K562 (cell line): ENCODE measurements around the gene F12. TPM values are rescaled to one million over a fixed set of nuclear protein-coding genes. Genes with fewer than 3 reads are reported as not detected.

ENCODE experiments used
- AFF1 ChIP-seq, 2 experiments: fragments of 450-650 bp; IDR thresholded peaks; 2 replicates each; pipeline ENCODE4 v1.6.1; 2018; ENCODE audit warnings: mild to moderate bottlenecking in 2 of 2, low read depth in 1 of 2; ENCODE audit not compliant: partially characterized antibody in 2 of 2
- KDM4B ChIP-seq, 2 experiments: fragments of 450-650 bp in 1 of 2; sonication (generic) in 1 of 2; IDR thresholded peaks; 2 replicates each; pipeline ENCODE4 v1.6.1; 2016 to 2017; ENCODE audit warnings: borderline replicate concordance in 2 of 2, antibody characterized with exemption in 1 of 2, low read depth in 1 of 2, mild to moderate bottlenecking in 1 of 2
- LEF1 ChIP-seq: fragments of 450-650 bp; IDR thresholded peaks from 2 replicates; pipeline ENCODE4 v1.6.1; 2016; ENCODE audit warnings: mild to moderate bottlenecking
- NFE2 ChIP-seq: IDR thresholded peaks from 2 replicates; pipeline ENCODE4 v1.6.1; 2014; ENCODE audit warnings: antibody characterized with exemption, low read depth
- OTX1 ChIP-seq: fragments of 450-650 bp; formaldehyde crosslinking; IDR thresholded peaks from 2 replicates; pipeline ENCODE4 v1.4.0; 2022; ENCODE audit warnings: mild to moderate bottlenecking
- PHTF2 ChIP-seq: fragments of 250-450 bp; sonication (Bioruptor Pico); IDR thresholded peaks from 2 replicates; pipeline ENCODE4 v1.5.0; 2021; ENCODE audit warnings: mild to moderate bottlenecking
- SMAD3 ChIP-seq: fragments of 450-650 bp; formaldehyde crosslinking; conservative IDR thresholded peaks from 2 replicates; pipeline ENCODE4 v1.4.0; 2020; ENCODE audit warnings: mild to moderate bottlenecking
- SUPT5H ChIP-seq: fragments of 450-650 bp; IDR thresholded peaks from 2 replicates; pipeline ENCODE4 v1.6.1; 2016
- TCFL5 ChIP-seq: fragments of 250-450 bp; sonication (Bioruptor Pico); conservative IDR thresholded peaks from 2 replicates; pipeline ENCODE4 v1.6.1; 2021; ENCODE audit warnings: mild to moderate bottlenecking, moderate library complexity, matching md5 sums
- ZKSCAN1 ChIP-seq: fragments of 150-350 bp; IDR thresholded peaks from 2 replicates; pipeline ENCODE4 v1.6.1; 2016; ENCODE audit warnings: low read depth, low read length
- ZNF444 ChIP-seq: fragments of 250-450 bp; sonication (Bioruptor Pico); IDR thresholded peaks from 2 replicates; pipeline ENCODE4 v1.4.0; 2020; ENCODE audit warnings: mild to moderate bottlenecking, moderate library complexity
- ZNF507 ChIP-seq: conservative IDR thresholded peaks from 2 replicates; pipeline ENCODE4 v1.6.1; 2017; ENCODE audit warnings: missing genetic modification characterization, missing compliant biosample characterization
- ZNF583 ChIP-seq: fragments of 250-450 bp; sonication (Bioruptor Pico); IDR thresholded peaks from 2 replicates; pipeline ENCODE4 v1.4.0; 2020
- polyA plus RNA-seq, 8 experiments: library from polyadenylated mRNA; depleted of rRNA in 4 of 8; stranded (reverse) in 5 of 8; unstranded in 3 of 8; fragments of >200 nt; fragmentation: Nextera tagmentation in 2 of 8; fragmentation: Illumina TruSeq in 1 of 8; extraction: Ambion mirVana in 2 of 8; extraction: Trizol in 1 of 8; gene quantifications; 2 replicates each; pipeline versions ENCODE4 v1.2.1 to v1.2.3, GENCODE V29; 2011 to 2014; ENCODE audit warnings: inconsistent platforms in 1 of 8, missing spikeins in 1 of 8
- total RNA-seq, 7 experiments: library from RNA; depleted of rRNA in 6 of 7; stranded (reverse); fragments of >200 nt in 6 of 7; fragmentation: Illumina TruSeq in 2 of 7; extraction: Trizol in 2 of 7; gene quantifications; 2 replicates each; pipeline versions ENCODE4 v1.2.1 to v1.2.3, GENCODE V29; 2011 to 2021; ENCODE audit warnings: low replicate concordance in 1 of 7
- TF ChIP-seq, protein P1 (sequence below): fragments of 250-450 bp; sonication (Bioruptor Pico); IDR thresholded peaks from 2 replicates; pipeline ENCODE4 v1.4.0; 2020; ENCODE audit warnings: mild to moderate bottlenecking, moderate library complexity, borderline replicate concordance
- TF ChIP-seq, protein P2 (sequence below), 3 experiments: fragments of 200-800 bp in 1 of 3; fragments of 250-450 bp in 1 of 3; fragments of 450-650 bp in 1 of 3; sonication (Bioruptor Pico) in 1 of 3; sonication (Bioruptor generic) in 1 of 3; formaldehyde crosslinking in 1 of 3; IDR thresholded peaks; 2 replicates each; pipeline versions ENCODE4 v1.6.1 to v1.8.0; 2016 to 2022; ENCODE audit warnings: mild to moderate bottlenecking in 2 of 3, missing genetic modification characterization in 2 of 3, missing compliant biosample characterization in 1 of 3, moderate library complexity in 1 of 3
- TF ChIP-seq, protein P3 (sequence below): sonication (generic); formaldehyde crosslinking; IDR thresholded peaks from 2 replicates; pipeline ENCODE4 v1.8.0; 2022; ENCODE audit warnings: missing genetic modification reagents, mild to moderate bottlenecking, borderline replicate concordance

Gene F12
- total and polyA plus RNA-seq, 9 of the 15 experiments (the other 6 are each of a cell fraction or from before 2014, with no cell fraction given), result 0.59 to 18.3 (median 3.6) TPM

- TF ChIP-seq, protein P1, sequence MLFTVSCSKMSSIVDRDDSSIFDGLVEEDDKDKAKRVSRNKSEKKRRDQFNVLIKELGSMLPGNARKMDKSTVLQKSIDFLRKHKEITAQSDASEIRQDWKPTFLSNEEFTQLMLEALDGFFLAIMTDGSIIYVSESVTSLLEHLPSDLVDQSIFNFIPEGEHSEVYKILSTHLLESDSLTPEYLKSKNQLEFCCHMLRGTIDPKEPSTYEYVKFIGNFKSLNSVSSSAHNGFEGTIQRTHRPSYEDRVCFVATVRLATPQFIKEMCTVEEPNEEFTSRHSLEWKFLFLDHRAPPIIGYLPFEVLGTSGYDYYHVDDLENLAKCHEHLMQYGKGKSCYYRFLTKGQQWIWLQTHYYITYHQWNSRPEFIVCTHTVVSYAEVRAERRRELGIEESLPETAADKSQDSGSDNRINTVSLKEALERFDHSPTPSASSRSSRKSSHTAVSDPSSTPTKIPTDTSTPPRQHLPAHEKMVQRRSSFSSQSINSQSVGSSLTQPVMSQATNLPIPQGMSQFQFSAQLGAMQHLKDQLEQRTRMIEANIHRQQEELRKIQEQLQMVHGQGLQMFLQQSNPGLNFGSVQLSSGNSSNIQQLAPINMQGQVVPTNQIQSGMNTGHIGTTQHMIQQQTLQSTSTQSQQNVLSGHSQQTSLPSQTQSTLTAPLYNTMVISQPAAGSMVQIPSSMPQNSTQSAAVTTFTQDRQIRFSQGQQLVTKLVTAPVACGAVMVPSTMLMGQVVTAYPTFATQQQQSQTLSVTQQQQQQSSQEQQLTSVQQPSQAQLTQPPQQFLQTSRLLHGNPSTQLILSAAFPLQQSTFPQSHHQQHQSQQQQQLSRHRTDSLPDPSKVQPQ, result no peak
- TF ChIP-seq KDM4B (IDR thresholded peaks at IDR 0.05; ENCODE audit: borderline replicate concordance in 2 of 2, low read depth in 1 of 2) (no peak; a peak in 2 of 4 replicates), ZKSCAN1 (no peak), ZNF583 (CRISPR knock-in tag) (peak; percentile 75; the same call in 1 of the 2 replicates), NFE2 (no peak), LEF1 (no peak), TCFL5 (no peak), SMAD3 (no peak), OTX1 (CRISPR knock-in tag) (peak; percentile 74; the same call in 1 of the 2 replicates), PHTF2 (CRISPR knock-in tag) (peak; percentile 88; the same call in 1 of the 2 replicates), ZNF507 (tag) (no peak), SUPT5H (peak; percentile 85), AFF1 (IDR thresholded peaks at IDR 0.05; ENCODE audit: low read depth in 1 of 2, partially characterized antibody in 2 of 2) (no peak), ZNF444 (CRISPR knock-in tag) (no peak)
- TF ChIP-seq, protein P2, sequence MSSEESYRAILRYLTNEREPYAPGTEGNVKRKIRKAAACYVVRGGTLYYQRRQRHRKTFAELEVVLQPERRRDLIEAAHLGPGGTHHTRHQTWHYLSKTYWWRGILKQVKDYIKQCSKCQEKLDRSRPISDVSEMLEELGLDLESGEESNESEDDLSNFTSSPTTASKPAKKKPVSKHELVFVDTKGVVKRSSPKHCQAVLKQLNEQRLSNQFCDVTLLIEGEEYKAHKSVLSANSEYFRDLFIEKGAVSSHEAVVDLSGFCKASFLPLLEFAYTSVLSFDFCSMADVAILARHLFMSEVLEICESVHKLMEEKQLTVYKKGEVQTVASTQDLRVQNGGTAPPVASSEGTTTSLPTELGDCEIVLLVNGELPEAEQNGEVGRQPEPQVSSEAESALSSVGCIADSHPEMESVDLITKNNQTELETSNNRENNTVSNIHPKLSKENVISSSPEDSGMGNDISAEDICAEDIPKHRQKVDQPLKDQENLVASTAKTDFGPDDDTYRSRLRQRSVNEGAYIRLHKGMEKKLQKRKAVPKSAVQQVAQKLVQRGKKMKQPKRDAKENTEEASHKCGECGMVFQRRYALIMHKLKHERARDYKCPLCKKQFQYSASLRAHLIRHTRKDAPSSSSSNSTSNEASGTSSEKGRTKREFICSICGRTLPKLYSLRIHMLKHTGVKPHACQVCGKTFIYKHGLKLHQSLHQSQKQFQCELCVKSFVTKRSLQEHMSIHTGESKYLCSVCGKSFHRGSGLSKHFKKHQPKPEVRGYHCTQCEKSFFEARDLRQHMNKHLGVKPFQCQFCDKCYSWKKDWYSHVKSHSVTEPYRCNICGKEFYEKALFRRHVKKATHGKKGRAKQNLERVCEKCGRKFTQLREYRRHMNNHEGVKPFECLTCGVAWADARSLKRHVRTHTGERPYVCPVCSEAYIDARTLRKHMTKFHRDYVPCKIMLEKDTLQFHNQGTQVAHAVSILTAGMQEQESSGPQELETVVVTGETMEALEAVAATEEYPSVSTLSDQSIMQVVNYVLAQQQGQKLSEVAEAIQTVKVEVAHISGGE (CRISPR knock-in tag; IDR thresholded peaks at IDR 0.05), result no peak
- TF ChIP-seq, protein P3, sequence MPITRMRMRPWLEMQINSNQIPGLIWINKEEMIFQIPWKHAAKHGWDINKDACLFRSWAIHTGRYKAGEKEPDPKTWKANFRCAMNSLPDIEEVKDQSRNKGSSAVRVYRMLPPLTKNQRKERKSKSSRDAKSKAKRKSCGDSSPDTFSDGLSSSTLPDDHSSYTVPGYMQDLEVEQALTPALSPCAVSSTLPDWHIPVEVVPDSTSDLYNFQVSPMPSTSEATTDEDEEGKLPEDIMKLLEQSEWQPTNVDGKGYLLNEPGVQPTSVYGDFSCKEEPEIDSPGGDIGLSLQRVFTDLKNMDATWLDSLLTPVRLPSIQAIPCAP (CRISPR knock-in tag), result no peak
Measured at GRCh38 chr5:177446200-177447065, 37.1 kb upstream of the F12 start, which contains the start of gene PRR7 (continued).
